Spleen (tissue), 11 donors: ENCODE data around the gene PER1. TPM values are rescaled to one million over a fixed set of nuclear protein-coding genes. Genes with fewer than 3 reads are reported as not detected.

Experiments
- DNase-seq: peaks from one replicate; pipeline ENCODE4 v3.0.0-alpha.2; 2020
- H3K27ac ChIP-seq, 8 donors: fragments of 200-600 bp; sonication (generic) in 7 of 8; 1 replicate in 4 of 8; 2 replicates in 4 of 8; pipeline versions ENCODE4 v1.5.0 to v1.8.0; 2016 to 2021; ENCODE audit warnings: inconsistent platforms in 4 of 8, mild to moderate bottlenecking in 4 of 8, moderate library complexity in 1 of 8
- H3K27me3 ChIP-seq, 7 donors: fragments of 200-600 bp; sonication (generic) in 6 of 7; replicated peaks in 1 of 7; 1 replicate in 4 of 7; 2 replicates in 3 of 7; pipeline versions ENCODE4 v1.5.0 to v1.8.0; 2016 to 2021; ENCODE audit warnings: inconsistent platforms in 3 of 7, mild to moderate bottlenecking in 1 of 7
- H3K36me3 ChIP-seq, 6 donors: fragments of 200-600 bp; sonication (generic) in 5 of 6; 1 replicate in 4 of 6; 2 replicates in 2 of 6; pipeline versions ENCODE4 v1.5.0 to v1.8.0; 2016 to 2021; ENCODE audit warnings: inconsistent platforms in 2 of 6
- H3K4me1 ChIP-seq, 6 donors: fragments of 200-600 bp; sonication (generic) in 5 of 6; 1 replicate in 3 of 6; 2 replicates in 3 of 6; pipeline versions ENCODE4 v1.5.0 to v1.8.0; 2016 to 2021; ENCODE audit warnings: inconsistent platforms in 3 of 6
- H3K4me3 ChIP-seq, 8 donors: fragments of 200-600 bp; sonication (generic) in 7 of 8; 1 replicate in 4 of 8; 2 replicates in 4 of 8; pipeline versions ENCODE4 v1.5.0 to v1.8.0; 2016 to 2021; ENCODE audit warnings: inconsistent platforms in 4 of 8, mild to moderate bottlenecking in 4 of 8, moderate library complexity in 2 of 8
- H3K9me3 ChIP-seq, 8 donors: fragments of 200-600 bp; sonication (generic) in 7 of 8; 1 replicate in 4 of 8; 2 replicates in 4 of 8; pipeline versions ENCODE4 v1.5.0 to v1.8.0; 2016 to 2021; ENCODE audit warnings: inconsistent platforms in 4 of 8
- CTCF ChIP-seq, 11 experiments: fragments of 200-600 bp in 7 of 11; fragments of 450-650 bp in 4 of 11; sonication (generic) in 4 of 11; IDR thresholded peaks in 8 of 11; conservative IDR thresholded peaks in 3 of 11; 1 replicate in 7 of 11; 2 replicates in 4 of 11; pipeline versions ENCODE4 v1.4.0 to v1.8.0; 2016 to 2021; ENCODE audit warnings: antibody characterized with exemption in 11 of 11, inconsistent platforms in 4 of 11, mild to moderate bottlenecking in 1 of 11
- POLR2A ChIP-seq, 3 donors: fragments of 450-650 bp; IDR thresholded peaks; one replicate each; pipeline ENCODE4 v1.5.1; 2017; ENCODE audit warnings: antibody characterized with exemption in 3 of 3, mild to moderate bottlenecking in 1 of 3
- POLR2AphosphoS5 ChIP-seq, 3 donors: sonication (generic); formaldehyde crosslinking; IDR thresholded peaks; one replicate each; pipeline ENCODE4 v1.5.1; 2017; ENCODE audit warnings: antibody characterized with exemption in 3 of 3
- WGBS, 5 donors: extraction: QIAGEN DNeasy Blood & Tissue Kit in 3 of 5; methylation state at CpG; one replicate each; pipeline versions ENCODE4 v1.1.5 to v1.1.7; 2013 to 2018; 5-methylcytosine and 5-hydroxymethylcytosine counted together
- intact Hi-C: fragments of 100-400 bp; cut with DNase I; formaldehyde crosslinking; loops from one replicate; pipeline ENCODE4 v1.15.0; 2023; ENCODE audit warnings: low total_unique reads
- polyA plus RNA-seq, 3 donors: library from polyadenylated mRNA; stranded (reverse); fragments of 200-250 nt; gene quantifications; one replicate each; pipeline ENCODE4 v1.2.1, GENCODE V29; 2013
- total RNA-seq, 7 donors: library from RNA; depleted of rRNA in 3 of 7; stranded (reverse); fragments of >200 nt in 3 of 7; fragmentation: NEBNext Ultra II Directional in 4 of 7; extraction: Animal tissue kit (Norgen Biotek cat#: 25700) in 4 of 7; gene quantifications; one replicate each; pipeline versions ENCODE4 v1.1.0 to v1.2.1, GENCODE V29; 2016 to 2021
- donor health status: healthy with polysubstance abuse.
- donor health status: DM: no; HTN: no; CAD: no; lungs with moderate emphysema.
- donor health status: DM: no; HTN: no; CAD: no.
- donor health status: Bipolar disorder and iron deficiency.
- donor health status: healthy.
- donor health status: DM: no; HTN: no; CAD: no.
- donor health status: DM: yes; HTN: yes; CAD: no.

The PER1 gene
- total and polyA plus RNA-seq, 10 donors = 12.6 to 213 (median 73.5) TPM

- Histone ChIP-seq H3K27ac (peak overlapping the region; percentile 96 to 100 (median 98)), H3K4me3 (peak overlapping the region; percentile 39 to 79 (median 52)), H3K27me3 (no peaks in the 10 kb centered on the region), H3K4me1 (peaks cover 53 to 93% (median 83%) of the 10 kb centered on the region in 6 donors), H3K9me3 (no peaks in the 10 kb centered on the region), H3K36me3 (peaks cover 0 to 45% (median 20%) of the 10 kb centered on the region in 6 donors)
- TF ChIP-seq POLR2AphosphoS5 (IDR thresholded peaks at IDR 0.05) (peak; percentile 100), POLR2A (IDR thresholded peaks at IDR 0.05) (peak; percentile 99 to 100 (median 99)), CTCF (IDR thresholded peaks at IDR 0.05 in 8 of 11, conservative IDR thresholded peaks at IDR 0.05 in 3 of 11) (peak in 2 of 11 experiments; percentile 32 to 35)
- 0 to 2% (median 0%) methylated on average over 50 to 59 of the region's 59 CpGs for WGBS, 5 donors
- intact Hi-C loops = no loop called here
- DNase-seq = peak; percentile 100
These were observed 4.2 kb upstream of the PER1 start for GRCh38 chr17:8156246-8156992.

- H3K4me3 ChIP-seq = peak overlapping the region; percentile 39 to 79 (median 52)
- WGBS, 5 donors = 1 to 5% (median 2%) methylated on average over 8 to 11 of the region's 11 CpGs
- no peaks in the 10 kb centered on the region for H3K9me3 ChIP-seq
- peak overlapping the region; percentile 96 to 100 (median 98) for H3K27ac ChIP-seq
- TF ChIP-seq CTCF (IDR thresholded peaks at IDR 0.05 in 8 of 11, conservative IDR thresholded peaks at IDR 0.05 in 3 of 11) (no peak), POLR2AphosphoS5 (IDR thresholded peaks at IDR 0.05) (no peak), POLR2A (IDR thresholded peaks at IDR 0.05) (no peak)
- intact Hi-C loops = no loop called here
- H3K4me1 ChIP-seq = peaks cover 50 to 93% (median 83%) of the 10 kb centered on the region in 6 donors
- peak; percentile 89 for DNase-seq
- peaks cover 0 to 42% (median 15%) of the 10 kb centered on the region in 6 donors for H3K36me3 ChIP-seq
- H3K27me3 ChIP-seq = no peaks in the 10 kb centered on the region
These were observed 3.7 kb upstream of the PER1 start for GRCh38 chr17:8155996-8156245.

- TF ChIP-seq CTCF (IDR thresholded peaks at IDR 0.05 in 8 of 11, conservative IDR thresholded peaks at IDR 0.05 in 3 of 11) (peak in 1 of 11 experiments; percentile 6), POLR2A (IDR thresholded peaks at IDR 0.05) (no peak), POLR2AphosphoS5 (IDR thresholded peaks at IDR 0.05) (peak in 1 of 3 donors; percentile 11)
- 44 to 63% (median 58%) methylated on average over 14 of the region's 14 CpGs for WGBS, 5 donors
- no peaks in the 10 kb centered on the region for H3K9me3 ChIP-seq
- H3K27ac ChIP-seq = peak overlapping the region; percentile 96 to 100 (median 98)
- H3K27me3 ChIP-seq = no peaks in the 10 kb centered on the region
- peak overlapping the region; percentile 39 to 79 (median 52) for H3K4me3 ChIP-seq
- no peak for DNase-seq
- peaks cover 0 to 42% (median 12%) of the 10 kb centered on the region in 6 donors for H3K36me3 ChIP-seq
- intact Hi-C loops = no loop called here
- H3K4me1 ChIP-seq = peaks cover 52 to 93% (median 83%) of the 10 kb centered on the region in 6 donors
These were observed 3.2 kb upstream of the PER1 start for GRCh38 chr17:8155231-8155995.
